H1 (cell line): ENCODE results near the gene OXNAD1. TPM values are rescaled to one million over a fixed set of nuclear protein-coding genes. Genes with fewer than 3 reads are reported as not detected.

ENCODE experiments used
- CTCF ChIA-PET: fragments of 300-600 bp; sonication (Branson Sonifier 250); formaldehyde crosslinking; loops from one replicate; lab custom pipeline; 2021; ENCODE audit not compliant: partially characterized antibody; lab: Charles Lee
- POLR2A ChIA-PET: fragments of 300-600 bp; sonication (Branson Sonifier 250); formaldehyde crosslinking; loops from one replicate; lab custom pipeline; 2021; ENCODE audit warnings: inconsistent platforms; ENCODE audit not compliant: partially characterized antibody; lab: Charles Lee
- DNase-seq, 2 experiments: peaks; one replicate each; pipeline versions ENCODE4 v3.0.0 to v3.0.0-alpha.2; 2010 to 2022; ENCODE audit warnings: low spot score in 2 of 2, low read depth in 1 of 2, mixed read lengths in 1 of 2
- FAIRE-seq: peaks from 2 replicates; lab custom pipeline; 2011; peaks lifted over from hg19 to GRCh38; lab: Jason Lieb, UNC
- H2AFZ ChIP-seq: 2 replicates; pipeline ENCODE4 v1.8.1; 2012; ENCODE audit warnings: low read length, inconsistent platforms
- H2AK5ac ChIP-seq: 2 replicates; pipeline ENCODE4 v1.6.1; 2013; ENCODE audit warnings: low read depth, low read length
- H2BK120ac ChIP-seq: replicated peaks from 2 replicates; pipeline ENCODE3; 2013; ENCODE audit warnings: low read depth, low read length, inconsistent platforms
- H2BK12ac ChIP-seq: 2 replicates; pipeline ENCODE4 v1.6.1; 2013; ENCODE audit warnings: low read depth, low read length
- H2BK15ac ChIP-seq: 2 replicates; pipeline ENCODE4 v1.6.1; 2013; ENCODE audit warnings: low read length
- H2BK20ac ChIP-seq: 2 replicates; pipeline ENCODE4 v1.6.1; 2013; ENCODE audit warnings: low read length
- H2BK5ac ChIP-seq: 2 replicates; pipeline ENCODE4 v1.6.1; 2013; ENCODE audit warnings: low read depth, low read length
- H3K14ac ChIP-seq: 2 replicates; pipeline ENCODE4 v1.6.1; 2013; ENCODE audit warnings: inconsistent platforms; ENCODE audit not compliant: insufficient read length
- H3K18ac ChIP-seq: 2 replicates; pipeline ENCODE4 v1.6.1; 2013; ENCODE audit warnings: low read length; ENCODE audit errors: extremely low read depth
- H3K23ac ChIP-seq: 2 replicates; pipeline ENCODE4 v1.6.1; 2013; ENCODE audit warnings: inconsistent platforms; ENCODE audit not compliant: insufficient read length
- H3K23me2 ChIP-seq: 2 replicates; pipeline ENCODE4 v1.6.1; 2013; ENCODE audit warnings: low read depth, low read length
- H3K27ac ChIP-seq: 2 replicates; pipeline ENCODE4 v1.6.1; 2011; ENCODE audit warnings: low read depth, low read length, inconsistent platforms
- H3K27me3 ChIP-seq, 4 experiments: replicated peaks in 1 of 4; 1 replicate in 1 of 4; 2 replicates in 3 of 4; pipeline versions ENCODE4 v1.6.1 to v1.8.1; 2011 to 2013; ENCODE audit warnings: low read length in 3 of 4, mild to moderate bottlenecking in 3 of 4, inconsistent platforms in 2 of 4, mixed read lengths in 2 of 4, moderate library complexity in 1 of 4; ENCODE audit not compliant: control insufficient read depth in 3 of 4, insufficient read depth in 3 of 4; ENCODE audit errors: extremely low read depth in 1 of 4
- H3K36me3 ChIP-seq, 4 experiments: 2 replicates each; pipeline versions ENCODE4 v1.6.1 to v1.8.1; 2011 to 2013; ENCODE audit warnings: mild to moderate bottlenecking in 4 of 4, low read length in 3 of 4, moderate library complexity in 2 of 4, control low read depth in 1 of 4, inconsistent platforms in 1 of 4; ENCODE audit not compliant: insufficient read depth in 4 of 4, control insufficient read depth in 2 of 4
- H3K4ac ChIP-seq: replicated peaks from 2 replicates; pipeline ENCODE3; 2013; ENCODE audit warnings: low read length, low read depth, mixed read lengths, inconsistent platforms; ENCODE audit not compliant: insufficient read length
- H3K4me1 ChIP-seq, 4 experiments: replicated peaks in 1 of 4; 1 replicate in 1 of 4; 2 replicates in 3 of 4; pipeline versions ENCODE4 v1.6.1 to v1.8.1; 2011 to 2013; ENCODE audit warnings: low read length in 3 of 4, inconsistent platforms in 2 of 4, mixed read lengths in 1 of 4; ENCODE audit not compliant: insufficient read depth in 4 of 4, control insufficient read depth in 3 of 4
- H3K4me2 ChIP-seq, 2 experiments: 2 replicates each; pipeline versions ENCODE4 v1.6.1 to v1.8.1; 2011 to 2013; ENCODE audit warnings: low read depth in 2 of 2, low read length in 2 of 2, control low read depth in 1 of 2, inconsistent platforms in 1 of 2, mild to moderate bottlenecking in 1 of 2; ENCODE audit not compliant: insufficient read depth in 1 of 2
- H3K4me3 ChIP-seq, 4 experiments: fragments of 200-600, 300-600 bp in 1 of 4; sonication (generic), shearing (Covaris generic), sonication (Bioruptor Twin) in 1 of 4; 2 replicates each; pipeline versions ENCODE4 v1.5.1 to v1.8.1; 2011 to 2016; ENCODE audit warnings: low read length in 4 of 4, low read depth in 3 of 4, control low read depth in 2 of 4, inconsistent platforms in 2 of 4, mild to moderate bottlenecking in 2 of 4, mixed read lengths in 1 of 4, moderate library complexity in 1 of 4; ENCODE audit not compliant: insufficient read depth in 2 of 4; ENCODE audit errors: extremely low read depth in 1 of 4
- H3K56ac ChIP-seq: replicated peaks from 2 replicates; pipeline ENCODE3; 2013; ENCODE audit warnings: low read depth, mild to moderate bottlenecking, mixed read lengths, low read length, inconsistent platforms; ENCODE audit not compliant: insufficient read length
- H3K79me1 ChIP-seq: 2 replicates; pipeline ENCODE4 v1.6.1; 2013; ENCODE audit warnings: low read depth, low read length, control low read depth
- H3K79me2 ChIP-seq, 2 experiments: 2 replicates each; pipeline versions ENCODE4 v1.6.1 to v1.8.1; 2012 to 2013; ENCODE audit warnings: low read length in 2 of 2, mild to moderate bottlenecking in 2 of 2, inconsistent platforms in 1 of 2; ENCODE audit not compliant: insufficient read depth in 2 of 2, control insufficient read depth in 1 of 2
- H3K9ac ChIP-seq, 4 experiments: replicated peaks in 1 of 4; 1 replicate in 1 of 4; 2 replicates in 3 of 4; pipeline versions ENCODE4 v1.6.1 to v1.8.1; 2011 to 2013; ENCODE audit warnings: low read depth in 3 of 4, low read length in 3 of 4, control low read depth in 2 of 4, mild to moderate bottlenecking in 2 of 4, moderate library complexity in 2 of 4, inconsistent platforms in 1 of 4; ENCODE audit errors: extremely low read depth in 1 of 4
- H3K9me3 ChIP-seq, 2 experiments: 2 replicates each; pipeline versions ENCODE4 v1.6.1 to v1.8.1; 2012 to 2013; ENCODE audit warnings: mild to moderate bottlenecking in 2 of 2, moderate library complexity in 2 of 2, control low read depth in 1 of 2, inconsistent platforms in 1 of 2, low read depth in 1 of 2, low read length in 1 of 2, mixed read lengths in 1 of 2; ENCODE audit not compliant: insufficient read depth in 2 of 2
- H4K20me1 ChIP-seq, 2 experiments: replicated peaks in 1 of 2; 2 replicates each; pipeline versions ENCODE3 to v1.8.1; 2011 to 2013; ENCODE audit warnings: inconsistent platforms in 2 of 2, low read length in 2 of 2, mild to moderate bottlenecking in 1 of 2; ENCODE audit not compliant: insufficient read depth in 2 of 2, control insufficient read depth in 1 of 2
- H4K5ac ChIP-seq: 2 replicates; pipeline ENCODE4 v1.6.1; 2013; ENCODE audit warnings: low read length, low read depth, mixed read lengths, inconsistent platforms; ENCODE audit not compliant: insufficient read length
- H4K8ac ChIP-seq: 2 replicates; pipeline ENCODE4 v1.8.0; 2013; ENCODE audit warnings: mild to moderate bottlenecking, moderate library complexity, low read length, inconsistent platforms; ENCODE audit not compliant: insufficient read depth; ENCODE audit errors: extremely low read depth
- H4K91ac ChIP-seq: replicated peaks from 2 replicates; pipeline ENCODE3; 2013; ENCODE audit warnings: low read length, mixed read lengths, inconsistent platforms; ENCODE audit not compliant: insufficient read length
- BCL11A ChIP-seq, 2 experiments: IDR thresholded peaks; one replicate each; pipeline ENCODE4 v1.6.1; 2011; ENCODE audit warnings: low read depth in 2 of 2, low read length in 2 of 2, mild to moderate bottlenecking in 2 of 2
- BRCA1 ChIP-seq: IDR thresholded peaks from 2 replicates; pipeline ENCODE4 v1.6.1; 2012; ENCODE audit warnings: low read depth, low read length, improper control_type of control experiment
- EGR1 ChIP-seq: IDR thresholded peaks from 2 replicates; pipeline ENCODE4 v1.6.1; 2011; ENCODE audit warnings: low read depth, low read length, borderline replicate concordance
- GABPA ChIP-seq: IDR thresholded peaks from 2 replicates; pipeline ENCODE4 v1.6.1; 2011; ENCODE audit warnings: mild to moderate bottlenecking, low read length, moderate library complexity, borderline replicate concordance; ENCODE audit not compliant: insufficient read depth
- HDAC2 ChIP-seq, 2 experiments: fragments of 300-600 bp in 1 of 2; sonication (generic) in 1 of 2; IDR thresholded peaks; 2 replicates each; pipeline ENCODE4 v1.6.1; 2011 to 2012; ENCODE audit warnings: low read depth in 2 of 2, low read length in 2 of 2, mild to moderate bottlenecking in 2 of 2, moderate library complexity in 2 of 2, borderline replicate concordance in 1 of 2, inconsistent platforms in 1 of 2
- KDM1A ChIP-seq: fragments of 200-600, 300-600 bp; sonication (generic); IDR thresholded peaks from 2 replicates; pipeline ENCODE4 v1.7.1; 2016; ENCODE audit warnings: mild to moderate bottlenecking, low read length, borderline replicate concordance
- RAD21 ChIP-seq, 2 experiments: IDR thresholded peaks in 1 of 2; conservative IDR thresholded peaks in 1 of 2; 2 replicates each; pipeline ENCODE4 v1.6.1; 2011; ENCODE audit warnings: low read depth in 2 of 2, low read length in 2 of 2, improper control_type of control experiment in 1 of 2, inconsistent platforms in 1 of 2, mild to moderate bottlenecking in 1 of 2, moderate library complexity in 1 of 2
- SP2 ChIP-seq: IDR thresholded peaks from 2 replicates; pipeline ENCODE4 v1.6.1; 2012; ENCODE audit warnings: mild to moderate bottlenecking, low read length, inconsistent platforms
- YY1 ChIP-seq: IDR thresholded peaks from 2 replicates; pipeline ENCODE4 v1.6.1; 2011; ENCODE audit warnings: low read depth, mild to moderate bottlenecking, low read length
- WGBS, 2 experiments: shearing (Covaris generic) in 1 of 2; methylation state at CpG; one replicate each; pipeline versions ENCODE4 v1.1.6 to v1.1.7; 2013 to 2015; ENCODE audit warnings: low lambda C conversion rate in 2 of 2, mixed read lengths in 2 of 2, inconsistent platforms in 1 of 2, low coverage in 1 of 2, missing lambda C conversion rate in 1 of 2; ENCODE audit not compliant: insufficient replicate concordance in 2 of 2, insufficient coverage in 1 of 2, insufficient read length in 1 of 2; ENCODE audit errors: extremely low coverage in 1 of 2, missing lambda C conversion rate in 1 of 2; 5-methylcytosine and 5-hydroxymethylcytosine counted together
- polyA plus RNA-seq, 7 experiments: library from polyadenylated mRNA; depleted of rRNA in 3 of 7; stranded (reverse) in 5 of 7; unstranded in 2 of 7; fragments of >200 nt in 5 of 7; fragments of 200-250 nt in 2 of 7; gene quantifications; 1 replicate in 5 of 7; 2 replicates in 1 of 7; 4 replicates in 1 of 7; pipeline versions ENCODE4 v1.2.1 to v1.2.3, GENCODE V29; 2011 to 2013; ENCODE audit warnings: missing spikeins in 2 of 7, mixed read lengths in 2 of 7
- total RNA-seq: library from RNA; stranded (reverse); fragmentation: NEBNext Ultra II Directional; extraction: Animal tissue kit (Norgen Biotek cat#: 25700); gene quantifications from 2 replicates; pipeline ENCODE4 v1.2.1, GENCODE V29; 2021
- TF ChIP-seq, protein P1 (sequence below): IDR thresholded peaks from 2 replicates; pipeline ENCODE4 v1.6.1; 2012; ENCODE audit warnings: inconsistent platforms
- TF ChIP-seq, protein P2 (sequence below): IDR thresholded peaks from 2 replicates; pipeline ENCODE4 v1.6.1; 2011; ENCODE audit warnings: low read depth, mild to moderate bottlenecking, low read length; ENCODE audit not compliant: insufficient read depth

The OXNAD1 gene
- total and polyA plus RNA-seq, 2 of the 8 experiments (the other 6 are each of a cell fraction or from before 2014, with no cell fraction given) = 14.9 to 24.8 TPM

DNA sequence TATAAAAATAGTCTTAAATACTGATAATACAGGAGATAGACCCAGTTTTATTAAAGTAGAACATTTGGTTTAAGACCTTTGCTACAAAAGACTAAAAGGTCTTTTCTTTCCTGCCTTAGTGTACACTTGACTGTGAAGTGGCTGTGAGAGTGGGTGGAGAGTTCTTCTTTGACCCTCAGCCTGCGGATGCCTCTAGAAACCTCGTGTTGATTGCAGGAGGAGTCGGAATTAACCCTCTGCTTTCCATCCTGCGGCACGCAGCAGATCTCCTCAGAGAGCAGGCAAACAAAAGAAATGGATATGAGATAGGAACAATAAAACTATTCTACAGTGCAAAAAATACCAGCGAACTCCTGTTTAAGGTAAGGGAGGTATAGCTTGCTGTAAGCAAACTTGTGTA lies 36.5 kb downstream of the OXNAD1 start:
- Histone ChIP-seq H3K79me1 (peaks cover 4% of the 10 kb centered on the region; the same call in 1 of the 2 replicates), H3K4me2 (peak overlapping the region; percentile 38 to 47; a peak in 2 of 4 replicates)
- no peak for TF ChIP-seq GABPA
- no peak for TF ChIP-seq KDM1A
- TF ChIP-seq HDAC2 (IDR thresholded peaks at IDR 0.05; ENCODE audit: borderline replicate concordance in 1 of 2, low read depth in 2 of 2, low read length in 2 of 2) = 0 out of 4 replicates have a peak, but pooled peaks of 1 of the 2 experiments have one; percentile 26
- TF ChIP-seq YY1 = no peak
- no peak for TF ChIP-seq EGR1
- TF ChIP-seq BRCA1 = no peak
- TF ChIP-seq, protein P1, sequence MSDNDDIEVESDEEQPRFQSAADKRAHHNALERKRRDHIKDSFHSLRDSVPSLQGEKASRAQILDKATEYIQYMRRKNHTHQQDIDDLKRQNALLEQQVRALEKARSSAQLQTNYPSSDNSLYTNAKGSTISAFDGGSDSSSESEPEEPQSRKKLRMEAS = peak; percentile 77
- no peak for TF ChIP-seq BCL11A (IDR thresholded peaks at IDR 0.05; ENCODE audit: low read depth in 2 of 2, low read length in 2 of 2)
- TF ChIP-seq, protein P2, sequence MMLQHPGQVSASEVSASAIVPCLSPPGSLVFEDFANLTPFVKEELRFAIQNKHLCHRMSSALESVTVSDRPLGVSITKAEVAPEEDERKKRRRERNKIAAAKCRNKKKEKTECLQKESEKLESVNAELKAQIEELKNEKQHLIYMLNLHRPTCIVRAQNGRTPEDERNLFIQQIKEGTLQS = no peak
- no peak for TF ChIP-seq SP2
- no peak for TF ChIP-seq RAD21 (IDR thresholded peaks at IDR 0.05 in 1 of 2, conservative IDR thresholded peaks at IDR 0.05 in 1 of 2; ENCODE audit: low read depth in 2 of 2, low read length in 2 of 2)

More for the DNA sequence above, 36.5 kb downstream of the OXNAD1 start:
- H3K4ac ChIP-seq = no peak overlapping the region
- POLR2A ChIA-PET = interaction anchor here (0.9 kb wide), 1 partner anchor 24 kb away, joined by 3 read pairs; no protein-coding TSS in a partner anchor
- H3K36me3 ChIP-seq = peaks cover 0 to 29% (median 10%) of the 10 kb centered on the region in 4 experiments; a peak in 4 of 8 replicates
- 0 out of 7 replicates have a peak overlapping the region, but pooled peaks of 1 of the 4 experiments have one; percentile 6 for H3K9ac ChIP-seq
- no peak overlapping the region for H2BK15ac ChIP-seq
- H2BK120ac ChIP-seq = peak overlapping the region; percentile 50
- H3K79me2 ChIP-seq = no peaks in the 10 kb centered on the region
- no peaks in the 10 kb centered on the region for H4K20me1 ChIP-seq
- H3K4me3 ChIP-seq = peak overlapping the region in 1 of 4 experiments; percentile 35; a peak in 1 of 8 replicates
- no peak overlapping the region for H4K91ac ChIP-seq
- FAIRE-seq = no peak
- no peak overlapping the region; the same call in 1 of the 2 replicates for H2BK12ac ChIP-seq
- peak overlapping the region; percentile 76 for H4K5ac ChIP-seq
- H3K27me3 ChIP-seq = no peaks in the 10 kb centered on the region
- CTCF ChIA-PET = interaction anchor here (0.6 to 4.4 kb wide), 8 partner anchors 10 to 212 kb away, joined by 3 to 19 read pairs (median 3); partner anchors contain the start of gene RFTN1
- 35% methylated on average over 6 of the region's 6 CpGs; no CpG with 5 or more reads in 1 of the 2 experiments for WGBS, 2 experiments
- H3K4me1 ChIP-seq = peaks cover 7 to 29% (median 21%) of the 10 kb centered on the region in 4 experiments; a peak in 6 of 7 replicates
- peak overlapping the region; percentile 63 for H3K27ac ChIP-seq
- DNase-seq = no peak
- no peak overlapping the region for H3K23ac ChIP-seq
- no peak overlapping the region for H2BK20ac ChIP-seq
- peak overlapping the region; percentile 21; the same call in 1 of the 2 replicates for H3K18ac ChIP-seq
- no peak overlapping the region for H3K56ac ChIP-seq
- H2AFZ ChIP-seq = no peak overlapping the region
- H3K9me3 ChIP-seq = no peaks in the 10 kb centered on the region
- no peak overlapping the region for H2AK5ac ChIP-seq
- 0 out of 2 replicates have a peak overlapping the region, but pooled peaks have one; percentile 47 for H2BK5ac ChIP-seq
- no peaks in the 10 kb centered on the region for H3K23me2 ChIP-seq
- no peak overlapping the region for H4K8ac ChIP-seq
- no peak overlapping the region for H3K14ac ChIP-seq
